ENCODE measurements around the gene MLPH.

MLPH gene

DNA sequence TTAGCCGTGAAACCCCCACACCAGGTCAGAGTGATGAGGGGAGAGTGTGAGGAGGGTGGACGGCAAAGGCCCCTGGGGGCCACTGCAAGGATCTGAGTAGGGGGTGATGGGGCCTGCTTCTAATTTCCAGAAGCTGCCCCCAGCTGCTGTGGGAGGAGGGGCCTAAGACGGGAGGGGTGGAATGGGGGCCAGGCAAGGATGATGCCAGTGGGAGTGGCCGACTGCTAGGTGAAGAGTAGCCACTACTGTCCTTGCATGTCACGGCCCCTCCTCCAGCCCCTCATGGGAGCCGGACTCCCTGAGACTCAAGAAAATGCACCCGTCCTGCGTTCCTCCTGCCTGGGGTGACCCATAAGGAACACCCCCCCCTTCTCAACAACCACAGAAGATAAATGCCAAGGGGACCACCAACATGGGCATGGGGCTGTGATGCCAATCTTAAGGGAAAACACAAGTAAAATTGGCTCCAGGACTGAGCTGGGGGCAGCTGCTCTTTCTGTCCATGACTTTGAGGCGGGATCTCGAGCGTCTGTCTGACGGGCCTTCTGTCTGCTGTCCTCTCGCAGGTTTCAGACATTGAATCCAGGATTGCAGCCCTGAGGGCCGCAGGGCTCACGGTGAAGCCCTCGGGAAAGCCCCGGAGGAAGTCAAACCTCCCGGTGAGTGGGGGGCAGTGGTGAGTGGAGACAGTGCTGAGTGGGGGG lies 55.1 kb downstream of the MLPH start:
- Mint-ChIP-seq H3K27me3 (ENCODE audit: low read depth, poor library complexity) (peaks cover 17% of the 10 kb centered on the region), H3K36me3 (ENCODE audit: low read depth) (no peaks in the 10 kb centered on the region), H3K4me3 (no peak overlapping the region), H3K4me1 (peaks cover 38% of the 10 kb centered on the region), H3K9me3 (peaks cover 5% of the 10 kb centered on the region), H3K27ac (no peak overlapping the region)
- TF ChIP-seq, protein P1, sequence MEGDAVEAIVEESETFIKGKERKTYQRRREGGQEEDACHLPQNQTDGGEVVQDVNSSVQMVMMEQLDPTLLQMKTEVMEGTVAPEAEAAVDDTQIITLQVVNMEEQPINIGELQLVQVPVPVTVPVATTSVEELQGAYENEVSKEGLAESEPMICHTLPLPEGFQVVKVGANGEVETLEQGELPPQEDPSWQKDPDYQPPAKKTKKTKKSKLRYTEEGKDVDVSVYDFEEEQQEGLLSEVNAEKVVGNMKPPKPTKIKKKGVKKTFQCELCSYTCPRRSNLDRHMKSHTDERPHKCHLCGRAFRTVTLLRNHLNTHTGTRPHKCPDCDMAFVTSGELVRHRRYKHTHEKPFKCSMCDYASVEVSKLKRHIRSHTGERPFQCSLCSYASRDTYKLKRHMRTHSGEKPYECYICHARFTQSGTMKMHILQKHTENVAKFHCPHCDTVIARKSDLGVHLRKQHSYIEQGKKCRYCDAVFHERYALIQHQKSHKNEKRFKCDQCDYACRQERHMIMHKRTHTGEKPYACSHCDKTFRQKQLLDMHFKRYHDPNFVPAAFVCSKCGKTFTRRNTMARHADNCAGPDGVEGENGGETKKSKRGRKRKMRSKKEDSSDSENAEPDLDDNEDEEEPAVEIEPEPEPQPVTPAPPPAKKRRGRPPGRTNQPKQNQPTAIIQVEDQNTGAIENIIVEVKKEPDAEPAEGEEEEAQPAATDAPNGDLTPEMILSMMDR (IDR thresholded peaks at IDR 0.05), result no peak
- no peak for DNase-seq

DNA sequence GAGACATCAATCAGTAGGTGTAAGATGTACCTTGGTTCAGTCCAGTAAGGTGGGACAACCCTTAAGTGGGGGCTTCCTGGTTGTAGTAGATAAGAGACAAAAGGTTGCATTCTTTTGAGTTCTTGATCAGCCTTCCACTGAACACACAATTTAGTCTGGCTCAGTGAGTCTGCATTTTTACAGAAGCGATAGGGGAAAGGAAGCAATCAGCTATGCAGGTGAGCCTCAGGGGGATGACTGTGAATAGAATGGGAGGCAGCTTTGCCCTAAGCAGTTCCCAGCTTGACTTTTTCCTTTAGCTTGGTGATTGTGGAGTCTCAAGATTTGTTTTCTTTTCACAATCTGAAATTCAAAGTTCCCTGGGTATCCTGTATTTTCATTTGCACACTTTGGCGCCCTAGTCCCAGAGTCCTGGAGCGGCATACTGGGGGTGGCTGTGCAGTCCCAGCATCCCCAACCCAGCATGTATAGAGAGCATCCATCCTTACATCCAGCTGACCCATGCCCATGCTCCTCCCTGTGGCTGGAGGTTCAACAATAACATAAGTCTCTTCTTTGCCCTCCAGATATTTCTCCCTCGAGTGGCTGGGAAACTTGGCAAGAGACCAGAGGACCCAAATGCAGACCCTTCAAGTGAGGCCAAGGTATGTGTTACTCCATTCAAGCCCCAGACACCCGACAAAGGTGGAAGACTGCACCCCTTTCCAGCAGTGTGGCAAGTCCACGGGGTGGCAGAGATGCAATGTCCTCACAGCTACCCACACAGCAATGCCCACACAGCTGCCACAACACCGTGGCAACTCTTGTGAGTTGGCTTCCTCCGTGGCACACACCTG lies 59.2 kb downstream of the MLPH start:
- Mint-ChIP-seq H3K4me1 (peaks cover 30% of the 10 kb centered on the region), H3K4me3 (no peak overlapping the region), H3K27me3 (ENCODE audit: low read depth, poor library complexity) (peaks cover 6% of the 10 kb centered on the region), H3K9me3 (peaks cover 5% of the 10 kb centered on the region), H3K36me3 (ENCODE audit: low read depth) (no peaks in the 10 kb centered on the region), H3K27ac (no peak overlapping the region)
- DNase-seq, result no peak
- TF ChIP-seq, protein P1 (IDR thresholded peaks at IDR 0.05), result no peak

GRCh38 chr2:237546876-237547395 lies 59.9 kb downstream of the MLPH start:
- H3K9me3 Mint-ChIP-seq, result no peaks in the 10 kb centered on the region
- TF ChIP-seq, protein P1 (IDR thresholded peaks at IDR 0.05), result no peak
- H3K4me1 Mint-ChIP-seq, result peaks cover 24% of the 10 kb centered on the region
- no peak overlapping the region for H3K27ac Mint-ChIP-seq
- H3K27me3 Mint-ChIP-seq (ENCODE audit: low read depth, poor library complexity), result peaks cover 9% of the 10 kb centered on the region
- H3K36me3 Mint-ChIP-seq (ENCODE audit: low read depth), result no peaks in the 10 kb centered on the region
- no peak for DNase-seq
- no peak overlapping the region for H3K4me3 Mint-ChIP-seq

DNA sequence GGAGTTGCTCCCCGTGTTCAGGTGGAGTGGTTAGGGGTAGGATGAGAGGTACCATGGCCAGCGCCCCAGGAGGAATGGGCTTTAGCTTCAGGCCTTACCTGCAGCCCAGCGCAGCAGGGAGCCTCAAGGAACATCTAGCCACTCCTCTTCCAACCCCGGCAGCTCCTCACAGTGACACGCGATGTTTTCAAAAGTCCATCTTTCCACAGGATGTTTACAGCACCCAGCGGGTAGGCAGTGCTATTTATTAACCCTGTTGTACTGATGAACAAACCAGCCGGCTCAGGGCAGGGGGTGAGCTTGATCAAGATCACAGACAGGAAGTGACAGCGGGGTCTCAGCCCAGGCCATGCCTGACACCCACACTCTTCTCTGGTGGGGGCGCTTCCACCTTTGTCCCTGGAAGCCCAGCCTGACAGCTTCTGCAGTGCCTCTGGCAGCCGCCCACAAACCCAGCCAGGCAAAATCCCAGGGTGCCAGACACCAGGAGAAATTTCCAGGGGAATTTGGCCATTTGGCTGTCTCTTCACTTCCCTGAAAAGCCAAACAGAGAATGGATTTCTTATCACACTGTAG lies 60.9 kb downstream of the MLPH start:
- Mint-ChIP-seq H3K27me3 (ENCODE audit: low read depth, poor library complexity) (peaks cover 14% of the 10 kb centered on the region), H3K4me1 (peaks cover 24% of the 10 kb centered on the region)

GRCh38 chr2:237549216-237549615 lies 62.2 kb downstream of the MLPH start:
- no peak overlapping the region for H3K27ac Mint-ChIP-seq
- H3K27me3 Mint-ChIP-seq (ENCODE audit: low read depth, poor library complexity), result peaks cover 14% of the 10 kb centered on the region
- peaks cover 24% of the 10 kb centered on the region for H3K4me1 Mint-ChIP-seq
- TF ChIP-seq, protein P1 (IDR thresholded peaks at IDR 0.05), result no peak
- H3K4me3 Mint-ChIP-seq, result no peak overlapping the region
- H3K36me3 Mint-ChIP-seq (ENCODE audit: low read depth), result no peaks in the 10 kb centered on the region
- H3K9me3 Mint-ChIP-seq, result peaks cover 22% of the 10 kb centered on the region
- no peak for DNase-seq

More for the DNA sequence above, 60.9 kb downstream of the MLPH start:
- Mint-ChIP-seq H3K27ac (no peak overlapping the region), H3K4me3 (no peak overlapping the region), H3K9me3 (peaks cover 9% of the 10 kb centered on the region), H3K36me3 (ENCODE audit: low read depth) (no peaks in the 10 kb centered on the region)
- TF ChIP-seq, protein P1 (IDR thresholded peaks at IDR 0.05), result no peak
- no peak for DNase-seq
